Stimulated activated CD8-positive, alpha-beta memory T cell treated with anti-CD3 and anti-CD28 coated beads, Interleukin-15, amount 100 ng/mL, for 48 hours (primary cell): ENCODE results near the gene FLT1.

Source experiments
- DNase-seq, 2 donors: peaks; one replicate each; pipeline ENCODE4 v3.0.0-alpha.2; 2020; ENCODE audit warnings: low read depth in 2 of 2

The FLT1 gene

GRCh38 chr13:28429096-28429495 lies 65.8 kb downstream of the FLT1 start:
- DNase-seq: no peak

GRCh38 chr13:28426381-28426780 lies 68.5 kb downstream of the FLT1 start:
- DNase-seq: no peak

GRCh38 chr13:28425793-28426192 lies 69.1 kb downstream of the FLT1 start:
- DNase-seq: no peak

DNA sequence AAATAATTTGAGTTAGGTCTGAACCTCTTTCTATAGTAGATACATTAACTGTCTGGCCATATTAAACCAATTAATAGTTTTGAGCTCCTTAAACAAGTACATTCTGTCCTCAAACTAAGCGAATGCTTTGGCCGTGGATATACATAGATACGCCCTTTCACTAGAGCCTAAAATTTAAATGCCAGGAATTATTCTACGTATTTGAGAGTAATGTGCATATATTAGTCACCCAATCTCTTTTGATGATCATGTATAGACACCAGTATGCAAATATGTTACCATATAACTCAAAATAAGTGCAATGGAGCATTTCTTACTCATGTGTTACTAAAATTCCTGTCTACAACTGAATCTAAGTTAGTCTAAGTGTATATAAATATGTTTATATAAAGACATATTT lies 70.4 kb downstream of the FLT1 start:
- no peak for DNase-seq

- peak; percentile 16 to 18 for DNase-seq
Measured at GRCh38 chr13:28423010-28423409, 71.9 kb downstream of the FLT1 start.

- no peak for DNase-seq
Measured at GRCh38 chr13:28421676-28422410, 73.1 kb downstream of the FLT1 start.

GRCh38 chr13:28420704-28421103 lies 74.2 kb downstream of the FLT1 start:
- no peak for DNase-seq

- DNase-seq: no peak
Measured at GRCh38 chr13:28415994-28416421, 78.9 kb downstream of the FLT1 start.

DNA sequence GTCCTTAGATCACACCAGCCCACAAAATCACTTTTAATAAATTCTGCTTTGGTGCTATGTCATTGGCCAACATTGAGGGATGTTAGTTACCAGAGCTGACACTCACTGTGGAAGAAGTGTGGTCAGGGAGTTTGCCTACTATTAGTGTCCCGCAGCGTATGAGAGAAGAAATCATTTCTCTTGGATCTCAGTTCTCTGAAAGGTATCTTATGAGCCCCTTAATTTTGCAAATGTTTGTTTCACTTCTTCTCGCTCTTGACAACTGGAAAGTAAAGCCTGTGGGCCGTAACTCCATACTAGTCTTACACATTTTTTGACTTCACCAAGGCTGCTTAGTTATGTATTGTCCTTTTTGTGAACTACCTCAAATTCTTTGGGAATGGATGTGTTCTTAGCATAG lies 80.9 kb downstream of the FLT1 start:
- no peak for DNase-seq

GRCh38 chr13:28412981-28413380 lies 81.9 kb downstream of the FLT1 start:
- DNase-seq: no peak

DNA sequence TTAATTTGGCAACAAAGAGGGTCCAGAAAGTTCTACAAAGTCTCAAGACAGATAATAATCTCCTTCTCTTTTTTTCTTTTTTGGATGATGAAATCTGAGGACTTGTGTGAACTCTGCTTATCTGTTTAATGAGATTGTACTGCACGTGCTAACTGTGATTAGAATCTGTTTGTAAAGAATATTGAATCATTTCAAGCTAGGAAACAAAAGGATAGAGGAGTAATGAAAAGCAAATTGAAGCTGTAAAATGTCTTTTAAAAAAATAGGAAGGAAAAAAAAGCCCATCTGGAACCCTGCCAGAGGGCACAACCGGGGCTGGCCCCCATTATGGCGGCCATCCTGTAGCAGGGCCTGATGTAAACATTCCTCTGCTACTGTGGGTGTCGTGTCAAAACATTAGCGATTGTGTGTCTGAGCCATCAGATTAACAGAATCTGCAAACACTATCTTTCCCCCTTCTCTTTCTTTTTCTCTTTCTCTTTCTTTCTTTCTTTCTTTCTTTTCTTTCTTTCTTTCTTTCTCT lies 83.0 kb downstream of the FLT1 start:
- no peak for DNase-seq

GRCh38 chr13:28410096-28410495 lies 84.8 kb downstream of the FLT1 start:
- no peak for DNase-seq

GRCh38 chr13:28409648-28410047 lies 85.3 kb downstream of the FLT1 start:
- DNase-seq: no peak

DNA sequence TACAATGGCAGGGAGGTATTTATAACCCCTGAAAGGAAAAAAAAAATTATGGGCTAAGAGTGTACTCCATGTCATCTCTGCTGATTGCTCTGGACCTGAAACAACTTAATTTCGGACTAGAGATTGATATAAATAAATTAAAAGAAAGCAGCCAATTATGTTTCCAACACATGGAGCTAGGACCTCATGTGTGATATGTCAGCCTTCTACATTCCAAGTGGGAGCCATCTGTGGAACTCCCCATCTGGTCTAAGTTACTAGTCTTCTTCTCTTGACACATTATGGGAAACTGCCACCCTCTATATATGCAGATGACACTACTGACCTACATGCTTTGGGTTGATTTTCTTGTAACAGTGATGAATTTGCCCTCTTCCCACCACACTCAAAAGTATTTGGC lies 86.1 kb downstream of the FLT1 start:
- DNase-seq: no peak

GRCh38 chr13:28408235-28408848 lies 86.6 kb downstream of the FLT1 start:
- no peak for DNase-seq

DNA sequence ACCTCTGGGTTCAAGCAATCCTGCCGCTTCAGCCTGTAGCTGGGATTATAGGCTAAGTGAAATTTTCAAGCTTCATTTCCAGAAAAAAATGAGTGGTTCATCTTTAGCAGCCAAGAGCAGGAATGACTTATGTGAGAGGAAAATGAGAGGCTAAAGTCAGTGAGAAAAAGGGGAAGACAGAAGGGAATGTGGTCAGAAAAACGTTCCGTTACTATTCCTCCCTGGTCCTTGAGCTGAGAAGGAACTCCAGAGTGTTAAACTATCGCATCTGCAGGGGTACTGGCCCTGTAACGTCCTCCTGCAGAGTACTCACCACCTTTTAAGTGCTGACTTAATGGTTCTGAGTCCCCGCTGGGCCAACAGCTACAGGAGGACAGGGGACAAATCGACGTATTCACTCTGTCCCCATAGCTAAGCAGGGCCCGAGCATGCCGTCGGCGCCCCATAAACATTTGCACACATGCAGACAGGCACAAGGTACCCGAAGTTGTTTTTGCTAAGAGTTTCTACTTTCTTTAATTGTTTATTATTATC lies 88.1 kb downstream of the FLT1 start:
- DNase-seq: no peak

GRCh38 chr13:28402057-28402381 lies 92.9 kb downstream of the FLT1 start:
- no peak for DNase-seq

DNA sequence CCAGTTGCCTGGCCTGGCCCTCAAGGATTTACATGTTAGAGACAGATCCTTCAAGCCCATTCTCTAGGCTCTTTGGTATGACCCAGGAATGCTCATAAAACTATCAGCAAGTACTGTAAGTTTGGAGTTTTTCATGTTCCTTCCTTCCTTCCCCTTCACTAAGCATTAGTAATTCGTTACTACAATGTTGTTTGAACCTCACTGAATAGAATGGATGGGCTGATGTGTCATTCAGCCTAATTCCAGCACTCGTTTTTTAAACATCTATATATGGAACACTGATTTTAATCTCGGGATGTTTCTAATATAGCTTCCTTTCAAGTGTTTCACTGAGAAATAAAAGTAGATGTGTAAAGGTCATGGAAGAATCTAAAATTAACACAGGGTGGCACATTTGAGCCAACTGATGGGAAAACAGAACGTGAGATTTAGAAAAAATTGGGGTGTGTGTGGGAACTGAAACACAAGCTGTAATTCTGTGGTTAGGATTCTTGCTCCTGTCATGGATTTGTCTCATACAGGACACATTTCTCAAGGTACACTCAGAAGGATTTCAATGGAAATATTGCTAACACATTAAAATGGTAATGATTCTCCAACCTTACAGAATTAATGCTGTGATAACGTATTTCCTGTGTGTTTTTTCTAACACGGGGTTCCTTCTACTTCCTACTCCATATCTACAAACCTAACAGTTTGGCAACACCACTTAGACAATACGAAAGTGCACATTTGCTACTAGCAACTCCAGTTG lies 93.4 kb downstream of the FLT1 start:
- no peak for DNase-seq

DNA sequence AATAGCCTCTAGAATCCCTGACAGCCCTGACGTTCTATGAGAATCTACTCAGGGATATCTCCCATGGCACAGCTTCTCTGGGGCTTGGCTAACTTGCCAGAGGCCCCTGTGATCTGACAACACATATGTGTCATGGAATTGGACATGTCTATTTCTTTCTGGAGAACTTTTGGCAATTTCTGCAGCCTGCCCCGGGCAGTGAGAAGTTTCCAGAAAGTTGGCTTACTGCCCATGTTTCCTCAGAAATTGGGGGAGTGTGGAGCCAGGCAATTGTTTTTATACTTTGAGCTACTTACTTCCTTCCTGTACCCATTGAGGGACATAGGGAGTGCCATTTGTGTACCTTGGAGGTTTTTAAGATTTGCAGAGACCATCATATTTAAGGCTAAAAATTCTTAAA lies 98.9 kb downstream of the FLT1 start:
- DNase-seq: no peak

DNA sequence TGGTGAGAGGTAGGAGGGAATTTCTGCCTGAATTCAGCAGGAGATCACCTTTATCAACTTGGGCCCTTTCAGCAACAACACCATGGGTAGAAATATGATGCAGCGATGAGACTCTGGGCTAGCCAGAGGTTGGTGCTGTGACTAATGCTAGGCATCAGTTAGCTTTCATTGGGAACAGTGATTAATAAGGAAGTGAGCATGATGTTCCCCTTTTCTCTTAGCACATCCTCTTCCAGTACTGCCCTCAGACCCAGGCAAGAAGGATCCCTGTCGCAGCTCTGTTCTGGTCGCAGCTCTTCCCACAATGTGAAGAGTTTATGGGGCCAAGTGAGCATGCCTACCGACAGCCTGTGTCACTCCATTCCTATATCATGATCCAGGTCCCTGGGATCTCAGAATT lies 100.5 kb downstream of the FLT1 start:
- DNase-seq: no peak

DNA sequence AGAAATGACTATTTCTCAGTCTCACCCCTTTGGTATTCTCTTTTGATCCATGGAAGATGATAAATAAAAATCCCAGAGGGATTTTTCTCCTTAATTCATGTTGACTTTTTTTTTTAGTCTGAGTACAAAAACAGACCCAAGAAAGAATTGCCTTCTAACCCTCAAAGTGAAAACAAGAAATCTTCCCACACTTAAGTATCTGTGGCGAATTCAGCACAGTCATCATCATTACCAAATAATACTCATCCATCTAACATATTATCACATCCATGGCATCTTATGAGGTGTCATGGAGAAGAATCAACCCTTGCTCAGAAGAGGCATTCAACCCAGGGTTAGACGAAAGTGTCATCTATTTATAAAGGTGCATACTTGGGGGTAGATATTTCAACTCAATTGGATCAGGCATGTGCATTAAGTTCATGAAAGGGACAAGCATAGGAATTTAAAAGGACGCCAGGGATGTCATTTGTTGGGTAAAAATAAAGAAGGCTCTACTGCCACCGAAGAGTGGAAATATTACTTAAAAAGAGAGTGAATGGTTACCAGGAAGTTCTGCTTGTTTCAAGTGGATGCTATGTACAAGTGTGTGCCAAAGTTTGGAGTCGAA lies 101.9 kb downstream of the FLT1 start:
- no peak for DNase-seq

DNA sequence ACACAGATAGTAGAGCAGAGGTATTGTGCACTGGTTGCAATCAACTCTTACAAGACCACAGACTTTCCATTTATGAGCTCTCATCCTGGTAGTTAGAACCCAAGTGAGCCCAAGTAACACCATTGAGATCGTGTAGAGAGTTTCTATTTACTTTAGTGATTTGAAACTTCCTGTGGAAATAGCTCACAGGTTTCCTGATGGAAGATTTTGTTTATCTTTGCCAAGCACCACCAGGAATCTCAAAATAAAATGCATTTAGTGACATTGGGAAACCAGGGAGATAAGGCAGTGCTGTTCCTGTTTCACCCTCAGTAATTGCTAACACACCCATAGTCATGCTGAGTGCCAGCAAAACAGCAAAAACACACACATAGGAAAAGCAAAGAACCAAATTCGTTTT lies 102.5 kb downstream of the FLT1 start:
- DNase-seq: no peak
